Measurements from ENCODE around the gene TMEM63A. TPM values are rescaled to one million over a fixed set of nuclear protein-coding genes. Genes with fewer than 3 reads are reported as not detected.

Gene TMEM63A
- total and polyA plus RNA-seq, 2 experiments from 2014 or later, result 19.3 to 37.0 TPM

DNA sequence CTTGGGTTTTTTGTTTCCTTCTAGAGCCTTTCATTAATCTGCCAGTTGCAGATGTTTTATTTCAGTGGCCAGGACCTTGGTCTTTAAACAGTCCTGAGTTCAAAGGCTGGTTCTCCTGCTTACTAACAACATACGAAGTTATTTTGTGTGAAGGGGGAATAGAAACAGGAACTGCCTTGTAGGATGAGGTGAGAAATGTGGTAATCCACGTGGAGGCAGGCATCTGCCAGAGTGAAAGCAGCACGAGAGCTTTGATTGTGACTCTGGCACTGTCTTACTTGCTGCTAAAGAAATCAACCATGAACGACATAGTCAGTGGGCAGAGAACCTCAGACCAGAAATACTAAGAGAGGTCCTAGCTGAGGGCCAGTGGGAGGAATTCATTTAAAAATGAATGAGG, 30.4 kb downstream of the TMEM63A start:
- TF ChIP-seq, protein P1, sequence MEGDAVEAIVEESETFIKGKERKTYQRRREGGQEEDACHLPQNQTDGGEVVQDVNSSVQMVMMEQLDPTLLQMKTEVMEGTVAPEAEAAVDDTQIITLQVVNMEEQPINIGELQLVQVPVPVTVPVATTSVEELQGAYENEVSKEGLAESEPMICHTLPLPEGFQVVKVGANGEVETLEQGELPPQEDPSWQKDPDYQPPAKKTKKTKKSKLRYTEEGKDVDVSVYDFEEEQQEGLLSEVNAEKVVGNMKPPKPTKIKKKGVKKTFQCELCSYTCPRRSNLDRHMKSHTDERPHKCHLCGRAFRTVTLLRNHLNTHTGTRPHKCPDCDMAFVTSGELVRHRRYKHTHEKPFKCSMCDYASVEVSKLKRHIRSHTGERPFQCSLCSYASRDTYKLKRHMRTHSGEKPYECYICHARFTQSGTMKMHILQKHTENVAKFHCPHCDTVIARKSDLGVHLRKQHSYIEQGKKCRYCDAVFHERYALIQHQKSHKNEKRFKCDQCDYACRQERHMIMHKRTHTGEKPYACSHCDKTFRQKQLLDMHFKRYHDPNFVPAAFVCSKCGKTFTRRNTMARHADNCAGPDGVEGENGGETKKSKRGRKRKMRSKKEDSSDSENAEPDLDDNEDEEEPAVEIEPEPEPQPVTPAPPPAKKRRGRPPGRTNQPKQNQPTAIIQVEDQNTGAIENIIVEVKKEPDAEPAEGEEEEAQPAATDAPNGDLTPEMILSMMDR (IDR thresholded peaks at IDR 0.05; ENCODE audit: low read depth, low read length), result no peak
- DNase-seq (ENCODE audit: low read depth in 1 of 2, low spot score in 1 of 2), result no peak
- no peaks in the 10 kb centered on the region for H3K9me3 ChIP-seq (ENCODE audit: low read depth)
- no peak overlapping the region for H3K4me3 ChIP-seq
- H3K4me1 ChIP-seq (ENCODE audit: low read depth), result peaks cover 5% of the 10 kb centered on the region
- no peaks in the 10 kb centered on the region for H3K27me3 ChIP-seq
- H3K36me3 ChIP-seq, result peaks cover 8% of the 10 kb centered on the region
- no peak overlapping the region for H3K27ac ChIP-seq

DNA sequence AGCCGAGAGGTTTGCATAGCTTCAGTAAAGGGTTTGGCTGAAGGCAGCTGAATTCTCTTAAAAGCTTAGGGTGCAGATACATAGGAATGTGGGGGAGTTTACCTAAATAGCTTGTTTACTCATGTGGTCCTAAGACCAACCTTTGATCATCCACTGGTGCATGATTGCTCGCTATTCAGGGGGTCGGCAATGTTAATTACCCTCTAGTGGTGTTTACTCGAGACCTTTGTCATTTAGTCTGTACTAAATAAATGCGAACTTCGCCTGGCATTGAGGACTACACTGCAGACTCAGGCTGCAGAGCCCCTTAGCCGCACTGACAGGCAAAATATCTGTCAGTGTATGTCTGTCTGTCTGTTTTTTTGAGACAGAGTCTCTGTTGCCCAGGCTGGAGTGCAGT, 31.8 kb downstream of the TMEM63A start:
- H3K27me3 ChIP-seq, result no peaks in the 10 kb centered on the region

DNA sequence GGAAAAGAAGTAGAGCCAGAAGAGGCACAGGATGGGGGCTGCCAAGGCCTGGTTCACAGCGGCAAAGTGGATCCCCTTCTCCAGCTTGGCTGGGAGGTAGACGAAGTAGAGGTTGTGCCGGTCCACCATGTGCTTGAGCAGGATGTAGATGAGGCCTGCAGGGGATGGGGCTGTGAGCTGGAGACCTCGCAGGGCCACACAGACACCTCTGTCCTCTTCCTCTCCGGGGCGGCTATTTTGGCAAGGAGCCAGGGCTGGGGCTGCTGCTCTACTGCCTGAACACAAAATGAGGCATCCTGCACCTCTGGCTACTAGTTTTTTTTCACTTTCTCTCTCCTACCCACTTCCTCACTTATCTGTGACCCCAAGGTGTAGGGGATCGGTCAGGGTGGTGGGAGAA, 32.3 kb downstream of the TMEM63A start:
- no peak for DNase-seq (ENCODE audit: low read depth in 1 of 2, low spot score in 1 of 2)
- Histone ChIP-seq H3K27ac (no peak overlapping the region), H3K4me3 (no peak overlapping the region), H3K4me1 (ENCODE audit: low read depth) (no peaks in the 10 kb centered on the region), H3K27me3 (no peaks in the 10 kb centered on the region), H3K9me3 (ENCODE audit: low read depth) (no peaks in the 10 kb centered on the region), H3K36me3 (peaks cover 8% of the 10 kb centered on the region)
- TF ChIP-seq, protein P1 (IDR thresholded peaks at IDR 0.05; ENCODE audit: low read depth, low read length), result no peak

More for the DNA sequence above, 31.8 kb downstream of the TMEM63A start:
- no peak overlapping the region for H3K27ac ChIP-seq
- no peak overlapping the region for H3K4me3 ChIP-seq
- DNase-seq (ENCODE audit: low read depth in 1 of 2, low spot score in 1 of 2), result no peak
- H3K9me3 ChIP-seq (ENCODE audit: low read depth), result no peaks in the 10 kb centered on the region
- TF ChIP-seq, protein P1 (IDR thresholded peaks at IDR 0.05; ENCODE audit: low read depth, low read length), result no peak
- H3K36me3 ChIP-seq, result peaks cover 8% of the 10 kb centered on the region
- no peaks in the 10 kb centered on the region for H3K4me1 ChIP-seq (ENCODE audit: low read depth)

DNA sequence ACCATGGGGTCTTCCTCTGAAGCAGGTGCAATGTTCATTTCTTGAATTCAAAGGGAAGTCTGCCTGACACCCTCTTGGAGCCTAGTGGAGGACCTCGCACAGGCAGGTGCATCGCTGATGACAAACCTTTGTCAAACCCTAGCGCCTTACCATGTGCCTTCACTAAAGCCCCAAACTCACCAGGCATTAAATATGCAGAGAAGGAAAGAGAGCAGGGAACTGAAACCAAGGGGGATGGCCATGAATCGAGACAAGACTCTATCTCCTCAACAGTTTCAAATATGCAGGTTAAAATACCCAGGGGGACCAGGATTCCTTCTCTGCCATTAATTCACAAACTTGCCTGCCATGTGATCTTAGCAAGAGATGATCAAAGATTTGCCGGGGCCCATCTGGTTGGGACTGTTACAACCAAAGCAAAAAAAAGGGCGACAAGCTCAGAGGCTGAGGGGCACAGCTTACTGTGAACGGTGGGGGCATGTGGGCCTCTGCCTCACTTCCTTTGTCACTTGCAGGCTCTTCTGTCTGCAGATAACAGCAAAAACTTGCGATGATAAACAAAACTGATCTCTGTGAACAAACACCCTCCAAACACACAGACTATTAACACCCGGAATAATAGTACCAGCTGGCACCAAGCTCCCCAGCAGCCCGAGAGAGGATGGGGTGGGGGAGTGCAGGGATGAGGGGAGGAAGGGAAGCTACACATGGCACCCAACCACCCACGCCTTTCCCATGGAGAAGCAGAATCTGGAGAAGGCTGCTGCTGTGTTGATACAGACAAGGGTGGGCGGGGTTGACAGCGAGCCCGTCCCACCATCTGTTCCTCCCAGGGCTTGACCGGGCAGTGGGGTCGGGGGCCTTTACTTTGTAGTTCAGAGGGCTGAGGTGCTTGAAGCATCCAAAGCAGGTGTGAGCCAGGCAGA, 33.9 kb downstream of the TMEM63A start:
- TF ChIP-seq, protein P1 (IDR thresholded peaks at IDR 0.05; ENCODE audit: low read depth, low read length), result no peak
- Histone ChIP-seq H3K4me3 (no peak overlapping the region), H3K36me3 (peaks cover 8% of the 10 kb centered on the region), H3K27me3 (no peaks in the 10 kb centered on the region), H3K9me3 (ENCODE audit: low read depth) (no peaks in the 10 kb centered on the region), H3K4me1 (ENCODE audit: low read depth) (no peaks in the 10 kb centered on the region), H3K27ac (no peak overlapping the region)
- peak in 1 of 2 donors; percentile 39 for DNase-seq (ENCODE audit: low read depth in 1 of 2, low spot score in 1 of 2)

DNA sequence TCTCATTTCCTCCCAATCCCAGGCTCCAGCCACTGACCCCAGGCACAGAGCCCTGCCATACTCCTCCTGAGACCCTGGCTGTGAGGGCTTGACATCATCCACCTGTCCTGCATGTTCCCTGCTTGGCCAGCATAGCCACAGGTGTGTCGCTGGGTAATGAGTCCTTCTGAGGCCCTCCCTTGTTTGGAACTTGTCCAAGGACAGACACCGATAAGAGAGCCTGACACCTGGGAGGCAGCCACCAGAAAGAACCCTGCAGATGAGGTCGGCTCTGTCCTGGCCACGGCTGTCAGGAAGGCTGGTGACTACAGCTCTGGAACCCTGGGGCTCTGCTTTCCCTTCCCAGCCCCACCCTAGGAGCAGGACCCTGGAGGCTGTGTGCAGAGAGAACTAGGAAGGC, 34.6 kb downstream of the TMEM63A start:
- no peak overlapping the region for H3K27ac ChIP-seq
- no peaks in the 10 kb centered on the region for H3K4me1 ChIP-seq (ENCODE audit: low read depth)

More for the DNA sequence above, 34.6 kb downstream of the TMEM63A start:
- Histone ChIP-seq H3K36me3 (peaks cover 8% of the 10 kb centered on the region), H3K27me3 (no peaks in the 10 kb centered on the region), H3K9me3 (ENCODE audit: low read depth) (no peaks in the 10 kb centered on the region), H3K4me3 (no peak overlapping the region)
- DNase-seq (ENCODE audit: low read depth in 1 of 2, low spot score in 1 of 2), result no peak
- TF ChIP-seq, protein P1 (IDR thresholded peaks at IDR 0.05; ENCODE audit: low read depth, low read length), result no peak

Data from cardiac muscle cell (in vitro differentiated cells and primary cell).